ENCODE data around the gene HOXA7.

GRCh38 chr7:27156916-27157701, 634 bp upstream of the HOXA7 start:
- TF ChIP-seq, protein P1, sequence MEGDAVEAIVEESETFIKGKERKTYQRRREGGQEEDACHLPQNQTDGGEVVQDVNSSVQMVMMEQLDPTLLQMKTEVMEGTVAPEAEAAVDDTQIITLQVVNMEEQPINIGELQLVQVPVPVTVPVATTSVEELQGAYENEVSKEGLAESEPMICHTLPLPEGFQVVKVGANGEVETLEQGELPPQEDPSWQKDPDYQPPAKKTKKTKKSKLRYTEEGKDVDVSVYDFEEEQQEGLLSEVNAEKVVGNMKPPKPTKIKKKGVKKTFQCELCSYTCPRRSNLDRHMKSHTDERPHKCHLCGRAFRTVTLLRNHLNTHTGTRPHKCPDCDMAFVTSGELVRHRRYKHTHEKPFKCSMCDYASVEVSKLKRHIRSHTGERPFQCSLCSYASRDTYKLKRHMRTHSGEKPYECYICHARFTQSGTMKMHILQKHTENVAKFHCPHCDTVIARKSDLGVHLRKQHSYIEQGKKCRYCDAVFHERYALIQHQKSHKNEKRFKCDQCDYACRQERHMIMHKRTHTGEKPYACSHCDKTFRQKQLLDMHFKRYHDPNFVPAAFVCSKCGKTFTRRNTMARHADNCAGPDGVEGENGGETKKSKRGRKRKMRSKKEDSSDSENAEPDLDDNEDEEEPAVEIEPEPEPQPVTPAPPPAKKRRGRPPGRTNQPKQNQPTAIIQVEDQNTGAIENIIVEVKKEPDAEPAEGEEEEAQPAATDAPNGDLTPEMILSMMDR (IDR thresholded peaks at IDR 0.05) = no peak
- TF ChIP-seq POLR2A (IDR thresholded peaks at IDR 0.05) = no peak

All from heart left ventricle (tissue), 13 donors.